Peyer's patch (tissue), 4 donors: ENCODE measurements around the gene CNTNAP2.

Source experiments
- POLR2A ChIP-seq, 2 donors: fragments of 450-650 bp; IDR thresholded peaks; one replicate each; pipeline ENCODE4 v1.5.1; 2017; ENCODE audit warnings: antibody characterized with exemption in 2 of 2, mild to moderate bottlenecking in 2 of 2, moderate library complexity in 2 of 2
- TF ChIP-seq, protein P1 (sequence below), 6 experiments: fragments of 450-650 bp in 4 of 6; fragments of 200-600 bp in 2 of 6; sonication (generic) in 1 of 6; IDR thresholded peaks; one replicate each; pipeline ENCODE4 v1.5.1; 2017 to 2019; ENCODE audit warnings: antibody characterized with exemption in 6 of 6, mild to moderate bottlenecking in 3 of 6, moderate library complexity in 1 of 6

DNA sequence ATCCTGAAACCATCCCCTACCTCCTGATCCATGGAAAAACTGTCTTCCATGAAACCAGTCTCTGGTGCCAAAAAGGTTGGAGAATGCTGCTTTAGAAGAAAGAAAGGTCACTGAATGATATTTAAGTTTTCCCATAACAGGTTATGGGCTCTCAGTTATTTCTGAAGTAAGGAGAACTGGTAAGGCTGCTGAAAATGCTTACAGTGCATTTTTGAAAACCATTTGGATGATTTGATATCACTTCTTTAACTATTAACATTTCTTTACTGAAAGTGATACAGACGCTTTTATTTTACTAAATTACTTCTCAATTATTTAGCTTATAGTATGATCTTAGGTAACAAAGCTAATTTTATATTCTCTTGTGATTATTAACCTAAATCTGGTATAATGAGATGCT is 1379.6 kb downstream of the CNTNAP2 start:
- TF ChIP-seq, protein P1, sequence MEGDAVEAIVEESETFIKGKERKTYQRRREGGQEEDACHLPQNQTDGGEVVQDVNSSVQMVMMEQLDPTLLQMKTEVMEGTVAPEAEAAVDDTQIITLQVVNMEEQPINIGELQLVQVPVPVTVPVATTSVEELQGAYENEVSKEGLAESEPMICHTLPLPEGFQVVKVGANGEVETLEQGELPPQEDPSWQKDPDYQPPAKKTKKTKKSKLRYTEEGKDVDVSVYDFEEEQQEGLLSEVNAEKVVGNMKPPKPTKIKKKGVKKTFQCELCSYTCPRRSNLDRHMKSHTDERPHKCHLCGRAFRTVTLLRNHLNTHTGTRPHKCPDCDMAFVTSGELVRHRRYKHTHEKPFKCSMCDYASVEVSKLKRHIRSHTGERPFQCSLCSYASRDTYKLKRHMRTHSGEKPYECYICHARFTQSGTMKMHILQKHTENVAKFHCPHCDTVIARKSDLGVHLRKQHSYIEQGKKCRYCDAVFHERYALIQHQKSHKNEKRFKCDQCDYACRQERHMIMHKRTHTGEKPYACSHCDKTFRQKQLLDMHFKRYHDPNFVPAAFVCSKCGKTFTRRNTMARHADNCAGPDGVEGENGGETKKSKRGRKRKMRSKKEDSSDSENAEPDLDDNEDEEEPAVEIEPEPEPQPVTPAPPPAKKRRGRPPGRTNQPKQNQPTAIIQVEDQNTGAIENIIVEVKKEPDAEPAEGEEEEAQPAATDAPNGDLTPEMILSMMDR (IDR thresholded peaks at IDR 0.05) = no peak
- no peak for TF ChIP-seq POLR2A (IDR thresholded peaks at IDR 0.05)
